Fibroblast of lung (primary cell): ENCODE results near the gene LFNG. TPM values are rescaled to one million over a fixed set of nuclear protein-coding genes. Genes with fewer than 3 reads are reported as not detected.
A peak's percentile ranks its signal among the peaks of the same experiment; 100 is the strongest.

Experiments
- DNase-seq, 2 donors: peaks; one replicate each; pipeline versions ENCODE4 v3.0.0 to v3.0.0-alpha.2; 2010; ENCODE audit warnings: low read depth in 2 of 2
- H2AFZ ChIP-seq: 2 replicates; pipeline ENCODE4 v1.5.1; 2012; ENCODE audit warnings: low read length, control low read depth, inconsistent platforms
- H3K27ac ChIP-seq: 2 replicates; pipeline ENCODE4 v1.5.1; 2011; ENCODE audit warnings: low read length, control low read depth; ENCODE audit not compliant: insufficient read depth
- H3K27me3 ChIP-seq: 2 replicates; pipeline ENCODE4 v1.5.1; 2011; ENCODE audit warnings: mild to moderate bottlenecking, low read length; ENCODE audit not compliant: control insufficient read depth, insufficient read depth
- H3K36me3 ChIP-seq: 2 replicates; pipeline ENCODE4 v1.5.1; 2011; ENCODE audit warnings: low read length; ENCODE audit not compliant: control insufficient read depth, insufficient read depth
- H3K4me1 ChIP-seq: 2 replicates; pipeline ENCODE4 v1.5.1; 2011; ENCODE audit warnings: low read length; ENCODE audit not compliant: control insufficient read depth, insufficient read depth; ENCODE audit errors: extremely low read depth
- H3K4me2 ChIP-seq: 2 replicates; pipeline ENCODE4 v1.5.1; 2011; ENCODE audit warnings: low read length, control low read depth; ENCODE audit not compliant: insufficient read depth; ENCODE audit errors: extremely low read depth
- H3K4me3 ChIP-seq, 4 experiments: fragments of 200-600 bp in 1 of 4; sonication (generic) in 1 of 4; replicated peaks in 1 of 4; 2 replicates each; pipeline ENCODE4 v1.5.1; 2011 to 2016; ENCODE audit warnings: low read length in 4 of 4, low read depth in 3 of 4, mild to moderate bottlenecking in 3 of 4, control low read depth in 2 of 4, inconsistent platforms in 1 of 4, mixed read lengths in 1 of 4; ENCODE audit not compliant: insufficient read depth in 1 of 4; ENCODE audit errors: control extremely low read depth in 1 of 4
- H3K79me2 ChIP-seq: 2 replicates; pipeline ENCODE4 v1.5.1; 2012; ENCODE audit warnings: mild to moderate bottlenecking, low read length, inconsistent platforms; ENCODE audit not compliant: control insufficient read depth, insufficient read depth
- H3K9ac ChIP-seq: 2 replicates; pipeline ENCODE4 v1.5.1; 2011; ENCODE audit warnings: mild to moderate bottlenecking, low read length, control low read depth; ENCODE audit not compliant: insufficient read depth
- H3K9me3 ChIP-seq: 2 replicates; pipeline ENCODE4 v1.5.1; 2012; ENCODE audit warnings: low read depth, low read length; ENCODE audit not compliant: control insufficient read depth, insufficient read depth
- H4K20me1 ChIP-seq: 2 replicates; pipeline ENCODE4 v1.5.1; 2011; ENCODE audit warnings: low read length; ENCODE audit not compliant: control insufficient read depth, insufficient read depth; ENCODE audit errors: extremely low read depth
- EZH2 ChIP-seq: IDR thresholded peaks from 2 replicates; pipeline ENCODE4 v1.5.1; 2012; ENCODE audit warnings: low read length, control low read depth, mild to moderate bottlenecking; ENCODE audit errors: missing control alignments
- polyA plus RNA-seq, 2 donors: library from polyadenylated mRNA; depleted of rRNA in 1 of 2; stranded (reverse) in 1 of 2; unstranded in 1 of 2; fragments of >200 nt; gene quantifications; 2 replicates each; pipeline ENCODE4 v1.2.1, GENCODE V29; 2011 to 2012; ENCODE audit warnings: missing spikeins in 1 of 2
- total RNA-seq: library from RNA; depleted of rRNA; stranded (reverse); fragments of >200 nt; gene quantifications from 2 replicates; pipeline ENCODE4 v1.2.1, GENCODE V29; 2014
- TF ChIP-seq, protein P1 (sequence below), 2 donors: IDR thresholded peaks in 1 of 2; conservative IDR thresholded peaks in 1 of 2; 1 replicate in 1 of 2; 2 replicates in 1 of 2; pipeline ENCODE4 v1.5.1; 2011 to 2012; ENCODE audit warnings: low read length in 2 of 2, control low read depth in 1 of 2, inconsistent platforms in 1 of 2, low read depth in 1 of 2, mild to moderate bottlenecking in 1 of 2

LFNG gene
- total and polyA plus RNA-seq, 2 donors (not counting 1 experiment from before 2014, with no cell fraction given): 0.33 to 3.5 TPM

GRCh38 chr7:2497065-2497464 is 22.5 kb upstream of the LFNG start:
- H3K27me3 ChIP-seq: peaks cover 9% of the 10 kb centered on the region

DNA sequence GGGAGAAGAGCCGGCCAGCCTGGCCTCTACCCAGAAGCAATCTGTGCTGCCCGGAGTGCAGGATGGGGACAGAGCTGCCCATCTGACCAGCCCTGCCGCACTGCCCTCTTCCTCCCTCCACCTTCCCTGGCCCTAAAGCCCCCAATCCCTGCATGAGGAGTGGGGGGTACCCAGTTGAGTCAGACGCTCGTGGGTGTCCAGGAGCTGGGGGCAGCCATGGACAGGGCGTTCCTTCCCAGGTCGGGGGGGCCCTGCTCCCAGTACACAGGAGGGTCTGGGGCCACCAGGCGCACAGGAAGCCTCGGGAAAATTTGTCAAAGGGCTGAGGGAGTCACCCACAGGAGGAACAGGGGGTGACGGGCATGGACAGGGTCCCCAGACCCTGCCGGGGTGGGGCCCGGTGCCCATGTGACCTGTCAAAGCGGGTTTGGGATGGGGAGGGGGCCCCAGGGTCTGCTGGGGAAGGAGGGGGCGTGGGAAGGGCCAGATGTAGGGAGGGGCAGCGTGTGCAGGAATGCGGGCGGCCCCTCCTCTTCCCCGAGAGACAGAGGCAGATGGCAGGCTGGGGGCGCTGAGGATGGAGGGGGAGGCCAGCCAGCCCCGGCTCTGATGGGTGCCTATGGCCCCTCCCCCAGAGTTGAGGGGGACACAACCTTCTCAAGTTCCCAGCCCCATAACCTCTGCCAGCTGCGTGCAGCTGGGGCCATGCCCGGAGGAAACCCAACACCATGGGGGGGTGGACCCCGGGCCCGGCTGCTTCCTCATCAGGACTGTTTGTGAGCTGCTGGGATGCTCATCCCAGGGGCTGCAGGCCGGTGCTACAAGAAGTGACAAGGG is 21.9 kb upstream of the LFNG start:
- no peaks in the 10 kb centered on the region for H4K20me1 ChIP-seq
- H3K4me2 ChIP-seq: no peak overlapping the region
- no peaks in the 10 kb centered on the region for H3K36me3 ChIP-seq
- DNase-seq: peak in 1 of 2 donors; percentile 61
- H3K4me1 ChIP-seq: no peaks in the 10 kb centered on the region
- no peak overlapping the region for H2AFZ ChIP-seq
- H3K79me2 ChIP-seq: no peaks in the 10 kb centered on the region
- no peak overlapping the region for H3K4me3 ChIP-seq
- no peak overlapping the region for H3K27ac ChIP-seq
- TF ChIP-seq, protein P1, sequence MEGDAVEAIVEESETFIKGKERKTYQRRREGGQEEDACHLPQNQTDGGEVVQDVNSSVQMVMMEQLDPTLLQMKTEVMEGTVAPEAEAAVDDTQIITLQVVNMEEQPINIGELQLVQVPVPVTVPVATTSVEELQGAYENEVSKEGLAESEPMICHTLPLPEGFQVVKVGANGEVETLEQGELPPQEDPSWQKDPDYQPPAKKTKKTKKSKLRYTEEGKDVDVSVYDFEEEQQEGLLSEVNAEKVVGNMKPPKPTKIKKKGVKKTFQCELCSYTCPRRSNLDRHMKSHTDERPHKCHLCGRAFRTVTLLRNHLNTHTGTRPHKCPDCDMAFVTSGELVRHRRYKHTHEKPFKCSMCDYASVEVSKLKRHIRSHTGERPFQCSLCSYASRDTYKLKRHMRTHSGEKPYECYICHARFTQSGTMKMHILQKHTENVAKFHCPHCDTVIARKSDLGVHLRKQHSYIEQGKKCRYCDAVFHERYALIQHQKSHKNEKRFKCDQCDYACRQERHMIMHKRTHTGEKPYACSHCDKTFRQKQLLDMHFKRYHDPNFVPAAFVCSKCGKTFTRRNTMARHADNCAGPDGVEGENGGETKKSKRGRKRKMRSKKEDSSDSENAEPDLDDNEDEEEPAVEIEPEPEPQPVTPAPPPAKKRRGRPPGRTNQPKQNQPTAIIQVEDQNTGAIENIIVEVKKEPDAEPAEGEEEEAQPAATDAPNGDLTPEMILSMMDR (conservative IDR thresholded peaks at IDR 0.05 in 1 of 2, IDR thresholded peaks at IDR 0.05 in 1 of 2; ENCODE audit: low read depth in 1 of 2, low read length in 2 of 2): no peak
- no peak for TF ChIP-seq EZH2
- H3K9me3 ChIP-seq: no peaks in the 10 kb centered on the region
- no peak overlapping the region for H3K9ac ChIP-seq
- H3K27me3 ChIP-seq: peaks cover 9% of the 10 kb centered on the region

More at GRCh38 chr7:2497065-2497464, 22.5 kb upstream of the LFNG start:
- Histone ChIP-seq H3K9ac (no peak overlapping the region), H4K20me1 (no peaks in the 10 kb centered on the region), H3K4me1 (no peaks in the 10 kb centered on the region), H2AFZ (no peak overlapping the region), H3K36me3 (no peaks in the 10 kb centered on the region), H3K79me2 (no peaks in the 10 kb centered on the region), H3K27ac (no peak overlapping the region), H3K4me2 (no peak overlapping the region), H3K9me3 (no peaks in the 10 kb centered on the region), H3K4me3 (no peak overlapping the region)
- DNase-seq: no peak
- TF ChIP-seq, protein P1 (conservative IDR thresholded peaks at IDR 0.05 in 1 of 2, IDR thresholded peaks at IDR 0.05 in 1 of 2; ENCODE audit: low read depth in 1 of 2, low read length in 2 of 2): no peak
- no peak for TF ChIP-seq EZH2

- Histone ChIP-seq H3K4me1 (no peaks in the 10 kb centered on the region), H3K27me3 (peaks cover 9% of the 10 kb centered on the region), H3K79me2 (no peaks in the 10 kb centered on the region), H4K20me1 (no peaks in the 10 kb centered on the region), H3K9ac (no peak overlapping the region), H3K9me3 (no peaks in the 10 kb centered on the region), H3K27ac (no peak overlapping the region), H3K36me3 (no peaks in the 10 kb centered on the region), H3K4me3 (no peak overlapping the region), H2AFZ (no peak overlapping the region), H3K4me2 (no peak overlapping the region)
- no peak for TF ChIP-seq EZH2
- TF ChIP-seq, protein P1 (conservative IDR thresholded peaks at IDR 0.05 in 1 of 2, IDR thresholded peaks at IDR 0.05 in 1 of 2; ENCODE audit: low read depth in 1 of 2, low read length in 2 of 2): no peak
- DNase-seq: no peak
Observed at GRCh38 chr7:2498708-2499107, 20.9 kb upstream of the LFNG start.
